ENCODE results near the gene MYRIP.

- TF ChIP-seq NR2C2 (IDR thresholded peaks at IDR 0.05; ENCODE audit: borderline replicate concordance, control insufficient read depth, insufficient read length, low read depth) (no peak), RFX5 (IDR thresholded peaks at IDR 0.05; ENCODE audit: low read depth, low read length) (no peak), EP300 (IDR thresholded peaks at IDR 0.05; ENCODE audit: borderline replicate concordance in 1 of 2, control insufficient read depth in 1 of 2, low read depth in 2 of 2, low read length in 2 of 2) (no peak), CTCF (IDR thresholded peaks at IDR 0.05 in 2 of 3, conservative IDR thresholded peaks at IDR 0.05 in 1 of 3; ENCODE audit: control insufficient read depth in 2 of 3, extremely low read depth in 1 of 3, insufficient read depth in 1 of 3, low read depth in 3 of 3, low read length in 3 of 3) (no peak)
Measured at GRCh38 chr3:40102182-40102581, 292.8 kb downstream of the MYRIP start.

Measured in GM12878 (cell line).